A549 (cell line): ENCODE measurements around the gene ATXN10. TPM values are rescaled to one million over a fixed set of nuclear protein-coding genes. Genes with fewer than 3 reads are reported as not detected.
A peak's percentile ranks its signal among the peaks of the same experiment; 100 is the strongest.

Experiments
- ATAC-seq, 2 experiments: fragments of 200-7000 bp in 1 of 2; fragments of >200 bp in 1 of 2; cut with Nextera tagmentation in 1 of 2; cut with Tn5 transposase in 1 of 2; 3 replicates each; pipeline versions ENCODE4 v1.8.0 to v1.9.1; 2018 to 2020; ENCODE audit warnings: mild to moderate bottlenecking in 1 of 2, moderate library complexity in 1 of 2
- CTCF ChIA-PET: fragments of 300-600 bp; sonication (Branson Sonifier 250); formaldehyde crosslinking; extraction: SDS; loops from one replicate; lab custom pipeline; 2021; ENCODE audit warnings: antibody characterized with exemption, inconsistent platforms; lab: Yijun Ruan, JAX
- POLR2A ChIA-PET: fragments of 350-600 bp; formaldehyde crosslinking; extraction: SDS; loops from one replicate; lab custom pipeline; 2021; ENCODE audit warnings: antibody characterized with exemption, inconsistent platforms; lab: Yijun Ruan, JAX
- DNase-seq, 2 experiments: peaks; one replicate each; pipeline versions ENCODE4 v3.0.0 to v3.0.0-alpha.2; 2011 to 2016; ENCODE audit warnings: low read depth in 1 of 2, low spot score in 1 of 2
- FAIRE-seq: peaks from 2 replicates; lab custom pipeline; 2011; peaks lifted over from hg19 to GRCh38; lab: Jason Lieb, UNC
- H3K27ac ChIP-seq, 2 experiments: fragments of >200 bp; sonication (Bioruptor Twin); formaldehyde crosslinking; 3 replicates each; pipeline ENCODE4 v1.5.1; 2016 to 2017
- H3K4me1 ChIP-seq: fragments of >200 bp; sonication (Bioruptor Twin); formaldehyde crosslinking; 3 replicates; pipeline ENCODE4 v1.6.1; 2016
- H3K4me2 ChIP-seq: fragments of >200 bp; sonication (Bioruptor Twin); formaldehyde crosslinking; 3 replicates; pipeline ENCODE4 v1.6.1; 2016
- H3K4me3 ChIP-seq: fragments of >200 bp; sonication (Bioruptor Twin); formaldehyde crosslinking; 3 replicates; pipeline ENCODE4 v1.5.1; 2016
- H3K9me3 ChIP-seq: fragments of >200 bp; sonication (Bioruptor Twin); formaldehyde crosslinking; 3 replicates; pipeline ENCODE4 v1.6.1; 2016
- ATOH8 ChIP-seq: fragments of 250-450 bp; sonication (Bioruptor Pico); IDR thresholded peaks from 2 replicates; pipeline ENCODE4 v1.5.0; 2020; ENCODE audit warnings: low read depth, mild to moderate bottlenecking, moderate library complexity
- CBX2 ChIP-seq: fragments of 200-600 bp; sonication (generic); IDR thresholded peaks from 2 replicates; pipeline ENCODE4 v1.6.1; 2016; ENCODE audit warnings: low read depth, mild to moderate bottlenecking, borderline replicate concordance
- CEBPB ChIP-seq, 2 experiments: fragments of >200 bp in 1 of 2; sonication (Bioruptor Twin) in 1 of 2; formaldehyde crosslinking in 1 of 2; IDR thresholded peaks; 2 replicates each; pipeline ENCODE4 v1.6.1; 2012 to 2016
- CHD4 ChIP-seq: fragments of 200-600 bp; sonication (generic); IDR thresholded peaks from 2 replicates; pipeline ENCODE4 v1.6.1; 2016; ENCODE audit warnings: antibody characterized with exemption, mild to moderate bottlenecking, borderline replicate concordance
- EHMT2 ChIP-seq: fragments of 200-600 bp; sonication (generic); IDR thresholded peaks from 2 replicates; pipeline ENCODE4 v1.6.1; 2016; ENCODE audit warnings: antibody characterized with exemption, low read depth, mild to moderate bottlenecking, moderate library complexity
- GATA3 ChIP-seq: IDR thresholded peaks from 2 replicates; pipeline ENCODE4 v1.6.1; 2012; ENCODE audit warnings: borderline replicate concordance
- HDAC2 ChIP-seq: fragments of 200-600 bp; sonication (generic); IDR thresholded peaks from 2 replicates; pipeline ENCODE4 v1.6.1; 2016
- HEYL ChIP-seq: fragments of 250-450 bp; sonication (Bioruptor Pico); IDR thresholded peaks from 2 replicates; pipeline ENCODE4 v1.8.0; 2021; ENCODE audit warnings: mild to moderate bottlenecking, moderate library complexity
- HOXA7 ChIP-seq: fragments of 250-450 bp; sonication (Bioruptor Pico); IDR thresholded peaks from 2 replicates; pipeline ENCODE4 v1.5.0; 2020; ENCODE audit warnings: mild to moderate bottlenecking, moderate library complexity
- HOXB13 ChIP-seq: fragments of 250-450 bp; sonication (Bioruptor Pico); IDR thresholded peaks from 2 replicates; pipeline ENCODE4 v1.5.0; 2020; ENCODE audit warnings: low read depth, mild to moderate bottlenecking, moderate library complexity
- HOXB5 ChIP-seq: fragments of 250-450 bp; sonication (Bioruptor Pico); IDR thresholded peaks from 2 replicates; pipeline ENCODE4 v1.5.0; 2020; ENCODE audit warnings: mild to moderate bottlenecking, moderate library complexity
- JUNB ChIP-seq: fragments of >200 bp; sonication (Bioruptor Twin); formaldehyde crosslinking; IDR thresholded peaks from 2 replicates; pipeline ENCODE4 v1.6.1; 2016
- KDM1A ChIP-seq: fragments of 200-600 bp; sonication (generic); IDR thresholded peaks from 2 replicates; pipeline ENCODE4 v1.6.1; 2016; ENCODE audit warnings: low read depth, mild to moderate bottlenecking
- MAZ ChIP-seq: fragments of 150-350 bp; IDR thresholded peaks from 2 replicates; pipeline ENCODE4 v1.6.1; 2014; ENCODE audit warnings: antibody characterized with exemption, low read depth, low read length, borderline replicate concordance
- NPAS2 ChIP-seq: fragments of 250-450 bp; sonication (Bioruptor Pico); IDR thresholded peaks from 2 replicates; pipeline ENCODE4 v1.8.0; 2022; ENCODE audit warnings: mild to moderate bottlenecking, moderate library complexity, borderline replicate concordance
- PBX3 ChIP-seq: IDR thresholded peaks from 2 replicates; pipeline ENCODE4 v1.6.1; 2012
- PHF8 ChIP-seq: fragments of 200-600 bp; sonication (generic); IDR thresholded peaks from 2 replicates; pipeline ENCODE4 v1.6.1; 2016; ENCODE audit warnings: low read depth, mild to moderate bottlenecking, antibody characterized with exemption, moderate library complexity, borderline replicate concordance
- POLR2A ChIP-seq: IDR thresholded peaks from 2 replicates; pipeline ENCODE4 v1.6.1; 2012; ENCODE audit warnings: mild to moderate bottlenecking, low read length
- RAD21 ChIP-seq, 2 experiments: fragments of >200 bp in 1 of 2; sonication (Bioruptor Twin) in 1 of 2; formaldehyde crosslinking in 1 of 2; IDR thresholded peaks in 1 of 2; conservative IDR thresholded peaks in 1 of 2; 2 replicates in 1 of 2; 3 replicates in 1 of 2; pipeline ENCODE4 v1.6.1; 2012 to 2018; ENCODE audit warnings: inconsistent platforms in 1 of 2
- RARB ChIP-seq: fragments of 250-450 bp; sonication (Bioruptor Pico); IDR thresholded peaks from 2 replicates; pipeline ENCODE4 v1.8.0; 2021; ENCODE audit warnings: mild to moderate bottlenecking, moderate library complexity
- RNF2 ChIP-seq: fragments of 200-600 bp; sonication (generic); IDR thresholded peaks from 2 replicates; pipeline ENCODE4 v1.6.1; 2016; ENCODE audit warnings: low read depth, mild to moderate bottlenecking, antibody characterized with exemption, moderate library complexity, borderline replicate concordance
- SMC3 ChIP-seq: fragments of >200 bp; sonication (Bioruptor Twin); formaldehyde crosslinking; IDR thresholded peaks from 3 replicates; pipeline ENCODE4 v1.6.1; 2018; ENCODE audit warnings: inconsistent platforms
- TFCP2L1 ChIP-seq: fragments of 250-450 bp; sonication (Bioruptor Pico); IDR thresholded peaks from 2 replicates; pipeline ENCODE4 v1.5.0; 2021; ENCODE audit warnings: mild to moderate bottlenecking
- TP53 ChIP-seq: fragments of 250-450 bp; sonication (Bioruptor Pico); IDR thresholded peaks from 2 replicates; pipeline ENCODE4 v1.5.0; 2021; ENCODE audit warnings: mild to moderate bottlenecking, moderate library complexity
- USF2 ChIP-seq: fragments of 450-650 bp; IDR thresholded peaks from 2 replicates; pipeline ENCODE4 v1.6.1; 2014; ENCODE audit warnings: antibody characterized with exemption
- ZFP36 ChIP-seq: fragments of 450-650 bp; IDR thresholded peaks from 2 replicates; pipeline ENCODE4 v1.6.1; 2014; ENCODE audit warnings: borderline replicate concordance; ENCODE audit not compliant: partially characterized antibody
- WGBS: methylation state at CpG from one replicate; pipeline ENCODE4 v1.1.6; 2017; ENCODE audit errors: missing lambda C conversion rate; 5-methylcytosine and 5-hydroxymethylcytosine counted together
- polyA plus RNA-seq, 4 experiments: library from polyadenylated mRNA; depleted of rRNA in 3 of 4; stranded (reverse); fragments of >200 nt; fragmentation: RNase III in 1 of 4; extraction: RNeasy Plus Mini Kit Qiagen cat#74134 plus additional on column Dnase treatment in 1 of 4; gene quantifications; 2 replicates in 3 of 4; 3 replicates in 1 of 4; pipeline ENCODE4 v1.2.3, GENCODE V29; 2011 to 2017

ATXN10 gene
- polyA plus RNA-seq, 2 of the 4 experiments (the other 2 are of a cell fraction), result 126 to 281 TPM

GRCh38 chr22:45704648-45705047 is 33.0 kb downstream of the ATXN10 start:
- Histone ChIP-seq H3K4me1 (peaks cover 75% of the 10 kb centered on the region), H3K4me3 (no peak overlapping the region), H3K9me3 (no peaks in the 10 kb centered on the region), H3K4me2 (no peak overlapping the region), H3K27ac (peak overlapping the region; percentile 23 to 63; a peak in 3 of 6 replicates)
- TF ChIP-seq RNF2 (no peak), RARB (CRISPR knock-in tag) (no peak), CBX2 (no peak), CEBPB (IDR thresholded peaks at IDR 0.05) (no peak), USF2 (no peak), ZFP36 (no peak), CHD4 (no peak), HDAC2 (no peak), JUNB (no peak), PHF8 (no peak)
- 90% methylated on average over 2 of the region's 2 CpGs for WGBS
- POLR2A ChIA-PET, result interaction anchor here (1.5 kb wide), 1 partner anchor 16 kb away, joined by 3 read pairs; no protein-coding TSS in a partner anchor
- CTCF ChIA-PET, result interaction anchor here (1.6 kb wide), 1 partner anchor 127 kb away, joined by 4 read pairs; no protein-coding TSS in a partner anchor
- ATAC-seq, result no peak
- FAIRE-seq, result no peak
- no peak for DNase-seq

GRCh38 chr22:45707605-45708004 is 36.0 kb downstream of the ATXN10 start:
- ATAC-seq (no peak), DNase-seq (no peak), FAIRE-seq (no peak)
- no peak for TF ChIP-seq CBX2
- TF ChIP-seq CEBPB (IDR thresholded peaks at IDR 0.05), result 0 out of 4 replicates have a peak, but pooled peaks of 1 of the 2 experiments have one; percentile 9
- no peak for TF ChIP-seq HDAC2
- TF ChIP-seq TFCP2L1, result no peak
- 32% methylated on average over 2 of the region's 2 CpGs for WGBS
- Histone ChIP-seq H3K4me2 (peak overlapping the region; percentile 60), H3K4me3 (no peak overlapping the region), H3K4me1 (peaks cover 87% of the 10 kb centered on the region), H3K27ac (peak overlapping the region; percentile 86 to 94), H3K9me3 (no peaks in the 10 kb centered on the region)
- CTCF ChIA-PET, result no interaction called here
- POLR2A ChIA-PET, result no interaction called here

GRCh38 chr22:45708145-45708544 is 36.5 kb downstream of the ATXN10 start:
- H3K4me2 ChIP-seq, result peak overlapping the region; percentile 60
- TF ChIP-seq USF2 (no peak), POLR2A (no peak), RNF2 (no peak), CEBPB (IDR thresholded peaks at IDR 0.05) (no peak), HEYL (CRISPR knock-in tag) (no peak), TFCP2L1 (no peak), HOXB5 (no peak), ATOH8 (CRISPR knock-in tag) (no peak), KDM1A (no peak), RAD21 (conservative IDR thresholded peaks at IDR 0.05 in 1 of 2, IDR thresholded peaks at IDR 0.05 in 1 of 2) (no peak), EHMT2 (no peak), PBX3 (no peak), HOXA7 (no peak), HOXB13 (no peak), TP53 (CRISPR knock-in tag) (no peak), CBX2 (no peak), GATA3 (no peak), MAZ (no peak), SMC3 (no peak), NPAS2 (CRISPR knock-in tag) (no peak)
- DNase-seq (no peak), FAIRE-seq (no peak), ATAC-seq (no peak)
- CTCF ChIA-PET, result no interaction called here
- H3K9me3 ChIP-seq, result no peaks in the 10 kb centered on the region
- H3K4me3 ChIP-seq, result no peak overlapping the region
- peak overlapping the region; percentile 86 to 94 for H3K27ac ChIP-seq
- H3K4me1 ChIP-seq, result peaks cover 88% of the 10 kb centered on the region
- POLR2A ChIA-PET, result no interaction called here
- 50% methylated on average over 2 of the region's 2 CpGs for WGBS
